ENCODE data around the gene AKIRIN2. TPM values are rescaled to one million over a fixed set of nuclear protein-coding genes. Genes with fewer than 3 reads are reported as not detected.

Gene AKIRIN2
- total RNA-seq, result 24.6 TPM
- 56.6 TPM for polyA plus RNA-seq
- long read RNA-seq, donor 1, result 0 reads
- long read RNA-seq, donor 2, result 0 reads
- long read RNA-seq, donor 3, transcript AKIRIN2-201 (5 exons, 1,662 nt), result major isoform, 13 of 13 reads
- long read RNA-seq, donor 3, partial matches to known transcripts, result 0 of 13 reads
- long read RNA-seq, donor 3, other reads (novel, unspliced or antisense), result 0 of 13 reads
- long read RNA-seq, donor 4, transcript AKIRIN2-201 (5 exons, 1,662 nt), result major isoform, 9 of 9 reads
- long read RNA-seq, donor 4, partial matches to known transcripts, result 0 of 9 reads
- long read RNA-seq, donor 4, other reads (novel, unspliced or antisense), result 0 of 9 reads
- long read RNA-seq, donor 5, transcript AKIRIN2-201 (5 exons, 1,662 nt), result major isoform, 29 of 46 reads
- long read RNA-seq, donor 5, partial matches to known transcripts, result 17 of 46 reads
- long read RNA-seq, donor 5, other reads (novel, unspliced or antisense), result 0 of 46 reads
- long read RNA-seq, donor 6, transcript AKIRIN2-201 (5 exons, 1,662 nt), result major isoform, 15 of 15 reads
- long read RNA-seq, donor 6, partial matches to known transcripts, result 0 of 15 reads
- long read RNA-seq, donor 6, other reads (novel, unspliced or antisense), result 0 of 15 reads
- long read RNA-seq, donor 7, transcript AKIRIN2-201 (5 exons, 1,662 nt), result major isoform, 15 of 15 reads
- long read RNA-seq, donor 7, partial matches to known transcripts, result 0 of 15 reads
- long read RNA-seq, donor 7, other reads (novel, unspliced or antisense), result 0 of 15 reads
- long read RNA-seq, donor 8, transcript AKIRIN2-201 (5 exons, 1,662 nt), result major isoform, 9 of 9 reads
- long read RNA-seq, donor 8, partial matches to known transcripts, result 0 of 9 reads
- long read RNA-seq, donor 8, other reads (novel, unspliced or antisense), result 0 of 9 reads
- long read RNA-seq, donor 9, transcript AKIRIN2-201 (5 exons, 1,662 nt), result major isoform, 14 of 14 reads
- long read RNA-seq, donor 9, partial matches to known transcripts, result 0 of 14 reads
- long read RNA-seq, donor 9, other reads (novel, unspliced or antisense), result 0 of 14 reads
- long read RNA-seq, donor 10, transcript AKIRIN2-201 (5 exons, 1,662 nt), result major isoform, 27 of 27 reads
- long read RNA-seq, donor 10, partial matches to known transcripts, result 0 of 27 reads
- long read RNA-seq, donor 10, other reads (novel, unspliced or antisense), result 0 of 27 reads

DNA sequence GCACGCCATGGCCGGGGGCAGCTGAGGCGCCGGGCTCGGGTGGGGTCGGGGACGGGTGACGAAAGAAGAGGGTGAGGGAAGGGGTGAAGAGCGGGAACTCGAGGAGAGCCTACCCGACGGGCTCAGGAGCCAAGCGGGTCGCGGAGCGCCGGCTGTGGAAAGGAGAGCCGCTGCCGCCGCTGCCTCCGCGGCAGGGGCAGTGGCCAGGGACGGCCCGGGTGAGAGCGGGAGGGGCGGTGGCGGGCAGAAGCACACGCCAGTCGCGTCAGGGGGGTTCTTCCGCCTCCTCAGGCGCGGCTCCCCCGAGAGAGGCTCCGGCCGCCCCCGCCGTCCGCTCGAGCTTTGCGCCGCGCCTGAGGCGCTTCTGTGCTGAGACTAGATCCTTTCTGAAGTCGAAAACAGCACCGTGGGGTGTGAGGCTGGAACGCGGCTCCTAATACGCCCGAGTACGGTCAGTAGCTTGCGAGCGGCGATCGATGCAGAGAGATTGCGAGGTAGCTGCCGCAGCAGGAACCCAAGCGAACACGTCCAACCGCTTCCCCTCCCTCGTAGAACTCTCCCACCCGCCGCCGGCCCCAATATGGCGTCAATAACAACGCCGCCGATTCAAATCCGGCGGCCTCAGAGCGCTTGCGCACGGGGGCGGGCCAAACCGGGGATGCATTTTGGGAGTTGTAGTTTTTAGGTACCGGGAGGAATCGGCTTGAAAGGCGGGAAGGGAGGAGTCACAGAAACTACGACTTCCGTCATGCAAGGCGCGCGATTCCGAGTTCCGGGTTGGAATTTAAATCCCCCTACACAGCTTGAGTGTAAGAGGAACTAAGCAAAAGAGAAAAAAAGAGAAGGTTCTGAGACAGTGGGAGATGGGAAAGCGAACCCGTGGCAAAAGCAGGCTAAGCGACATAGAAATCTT, at the start of gene AKIRIN2:
Gene AKIRIN2, minus strand, starts transcription at position 558 of the 913 bp plus-strand sequence. Its CDS starts 549 bp downstream, at position 9.
- WGBS, result under 1% methylated on average over 88 of the region's 88 CpGs

DNA sequence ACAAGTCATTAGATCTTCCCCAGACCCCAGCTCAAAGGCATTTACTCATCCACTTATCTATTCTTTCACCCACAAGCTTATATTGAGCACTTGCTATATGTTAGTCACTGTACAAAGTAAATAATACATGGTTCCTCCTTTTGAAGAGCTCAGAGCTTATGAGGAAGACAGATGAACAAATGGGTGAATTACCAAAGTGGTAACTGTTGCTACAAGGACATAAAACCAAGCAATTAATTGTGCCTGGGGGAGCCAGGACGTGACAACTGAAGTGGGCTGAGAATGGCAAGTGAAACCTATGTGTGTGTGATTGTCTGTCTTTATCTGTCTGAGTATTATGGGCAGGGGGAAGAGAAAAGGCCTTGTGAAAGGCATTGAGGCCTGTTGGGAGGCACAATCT, 45.6 kb upstream of the AKIRIN2 start:
- no peak for DNase-seq (ENCODE audit: low read depth in 6 of 9, low spot score in 9 of 9)
- no peaks in the 10 kb centered on the region for H3K27me3 ChIP-seq (ENCODE audit: control insufficient read depth in 2 of 2, insufficient read depth in 1 of 2, low read length in 1 of 2)
- no peaks in the 10 kb centered on the region for H3K36me3 ChIP-seq (ENCODE audit: control insufficient read depth in 2 of 2, insufficient read depth in 2 of 2, low read length in 1 of 2)
- no peak overlapping the region for H3K27ac ChIP-seq (ENCODE audit: low read depth in 1 of 2, low read length in 1 of 2)
- 78% methylated on average over 1 of the region's 1 CpG for WGBS
- no peak overlapping the region for H3K4me3 ChIP-seq (ENCODE audit: low read length in 2 of 2)
- H3K4me1 ChIP-seq (ENCODE audit: control insufficient read depth in 2 of 2, insufficient read depth in 2 of 2, low read length in 2 of 2), result no peaks in the 10 kb centered on the region
- H3K9me3 ChIP-seq (ENCODE audit: control insufficient read depth in 2 of 2, insufficient read depth in 1 of 2, low read length in 1 of 2), result peaks cover 0 to 5% of the 10 kb centered on the region in 2 donors

More for the DNA sequence above, at the start of gene AKIRIN2:
- Histone ChIP-seq H3K4me3 (ENCODE audit: low read length in 2 of 2) (peak within 1 kb of the TSS; percentile 78 to 97), H3K36me3 (ENCODE audit: control insufficient read depth in 2 of 2, insufficient read depth in 2 of 2, low read length in 1 of 2) (peaks cover 0 to 5% of the 10 kb centered on the region in 2 donors), H3K4me1 (ENCODE audit: control insufficient read depth in 2 of 2, insufficient read depth in 2 of 2, low read length in 2 of 2) (peaks cover 0 to 3% of the 10 kb centered on the region in 2 donors), H3K9me3 (ENCODE audit: control insufficient read depth in 2 of 2, insufficient read depth in 1 of 2, low read length in 1 of 2) (no peaks in the 10 kb centered on the region), H3K27ac (ENCODE audit: low read depth in 1 of 2, low read length in 1 of 2) (peak within 1 kb of the TSS; percentile 99 to 100), H3K27me3 (ENCODE audit: control insufficient read depth in 2 of 2, insufficient read depth in 1 of 2, low read length in 1 of 2) (no peaks in the 10 kb centered on the region)
- peak; percentile 94 to 99 (median 98) for DNase-seq (ENCODE audit: low read depth in 6 of 9, low spot score in 9 of 9)

DNA sequence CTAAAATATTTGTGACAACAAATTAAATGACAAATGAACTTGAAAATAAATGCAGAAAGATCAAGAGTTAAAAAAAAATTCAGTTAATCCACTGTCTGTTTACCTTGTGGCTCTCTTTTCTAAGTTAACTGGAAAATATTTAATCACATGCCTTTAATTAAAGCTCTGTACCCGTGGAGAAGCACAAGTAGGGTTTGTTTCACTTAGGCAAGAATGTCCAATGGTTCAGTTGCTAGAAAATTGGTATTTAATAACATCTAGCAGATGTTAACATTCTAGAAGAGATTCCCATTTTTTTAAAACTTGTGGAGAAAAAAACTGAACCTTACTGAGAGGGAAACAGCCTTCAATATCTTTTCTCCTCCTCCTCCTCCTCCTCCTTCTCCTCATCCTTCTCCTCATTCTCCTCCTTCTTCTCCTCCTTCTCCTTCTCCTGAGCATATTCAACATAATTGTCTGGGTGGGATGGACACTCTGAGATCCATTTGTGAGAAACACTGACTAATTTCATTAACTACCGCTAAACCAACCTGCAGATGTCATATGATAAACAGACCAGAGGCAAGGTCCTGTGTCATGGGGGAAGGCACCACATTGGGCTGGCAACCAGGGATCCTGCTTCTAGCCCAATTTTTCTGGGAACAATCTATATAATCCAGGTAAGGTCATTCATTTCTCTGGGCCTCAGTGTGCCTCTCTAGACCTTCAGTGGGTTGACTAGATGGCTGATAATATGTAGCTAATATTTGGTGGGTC, 44.1 kb upstream of the AKIRIN2 start:
- peaks cover 0 to 5% of the 10 kb centered on the region in 2 donors for H3K9me3 ChIP-seq (ENCODE audit: control insufficient read depth in 2 of 2, insufficient read depth in 1 of 2, low read length in 1 of 2)
- peaks cover 0 to 7% of the 10 kb centered on the region in 2 donors for H3K4me1 ChIP-seq (ENCODE audit: control insufficient read depth in 2 of 2, insufficient read depth in 2 of 2, low read length in 2 of 2)
- H3K27me3 ChIP-seq (ENCODE audit: control insufficient read depth in 2 of 2, insufficient read depth in 1 of 2, low read length in 1 of 2), result no peaks in the 10 kb centered on the region
- H3K36me3 ChIP-seq (ENCODE audit: control insufficient read depth in 2 of 2, insufficient read depth in 2 of 2, low read length in 1 of 2), result no peaks in the 10 kb centered on the region
- H3K4me3 ChIP-seq (ENCODE audit: low read length in 2 of 2), result no peak overlapping the region
- WGBS, result 90% methylated on average over 2 of the region's 2 CpGs
- no peak for DNase-seq (ENCODE audit: low read depth in 6 of 9, low spot score in 9 of 9)
- no peak overlapping the region for H3K27ac ChIP-seq (ENCODE audit: low read depth in 1 of 2, low read length in 1 of 2)

DNA sequence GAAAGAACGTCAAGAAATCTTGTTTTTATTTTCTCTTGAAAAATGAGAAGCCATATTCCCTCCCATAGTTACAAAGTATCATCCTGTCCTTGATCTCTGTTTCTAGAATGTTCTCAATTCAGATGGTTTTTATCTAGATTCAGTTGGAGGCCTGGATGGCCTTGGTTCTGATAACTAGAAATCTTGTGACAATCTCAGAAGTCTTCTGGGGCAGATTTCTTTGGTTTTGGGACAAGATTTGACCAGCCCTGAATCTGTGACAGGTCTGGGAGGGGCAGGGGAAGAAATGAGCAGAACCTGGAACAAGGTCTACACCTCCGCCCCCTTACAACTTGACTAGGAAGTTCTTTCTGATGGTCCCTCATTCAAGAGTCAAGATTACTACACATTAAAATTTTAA, 41.4 kb upstream of the AKIRIN2 start:
- no peak for DNase-seq (ENCODE audit: low read depth in 6 of 9, low spot score in 9 of 9)
- H3K36me3 ChIP-seq (ENCODE audit: control insufficient read depth in 2 of 2, insufficient read depth in 2 of 2, low read length in 1 of 2), result no peaks in the 10 kb centered on the region
- no peak overlapping the region for H3K27ac ChIP-seq (ENCODE audit: low read depth in 1 of 2, low read length in 1 of 2)
- no peak overlapping the region for H3K4me3 ChIP-seq (ENCODE audit: low read length in 2 of 2)
- 98% methylated on average over 2 of the region's 2 CpGs for WGBS
- H3K4me1 ChIP-seq (ENCODE audit: control insufficient read depth in 2 of 2, insufficient read depth in 2 of 2, low read length in 2 of 2), result peaks cover 0 to 7% of the 10 kb centered on the region in 2 donors
- no peaks in the 10 kb centered on the region for H3K27me3 ChIP-seq (ENCODE audit: control insufficient read depth in 2 of 2, insufficient read depth in 1 of 2, low read length in 1 of 2)
- H3K9me3 ChIP-seq (ENCODE audit: control insufficient read depth in 2 of 2, insufficient read depth in 1 of 2, low read length in 1 of 2), result no peaks in the 10 kb centered on the region

DNA sequence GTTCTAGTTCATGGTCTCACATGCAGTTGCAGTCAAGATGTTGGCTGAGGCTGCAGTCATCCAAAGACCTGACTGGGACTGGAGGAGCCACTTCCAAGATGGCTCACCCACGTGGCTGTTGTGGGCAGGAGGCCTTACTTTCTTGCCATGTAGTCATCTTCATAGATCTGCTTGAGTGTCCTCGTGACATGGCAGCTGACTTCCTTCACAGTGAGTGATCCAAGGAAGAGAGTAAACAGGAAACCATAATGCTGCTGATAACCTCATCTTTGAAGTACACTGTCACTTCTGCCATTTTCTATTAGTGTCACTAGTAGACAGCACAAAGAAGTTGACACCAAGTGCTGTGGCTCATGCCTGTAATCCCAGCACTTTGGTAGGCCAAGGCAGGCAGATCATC, 40.1 kb upstream of the AKIRIN2 start:
- no peaks in the 10 kb centered on the region for H3K27me3 ChIP-seq (ENCODE audit: control insufficient read depth in 2 of 2, insufficient read depth in 1 of 2, low read length in 1 of 2)
- no peak overlapping the region for H3K4me3 ChIP-seq (ENCODE audit: low read length in 2 of 2)
- 55% methylated on average over 2 of the region's 2 CpGs for WGBS
- peaks cover 0 to 7% of the 10 kb centered on the region in 2 donors for H3K4me1 ChIP-seq (ENCODE audit: control insufficient read depth in 2 of 2, insufficient read depth in 2 of 2, low read length in 2 of 2)
- no peak overlapping the region for H3K27ac ChIP-seq (ENCODE audit: low read depth in 1 of 2, low read length in 1 of 2)
- peak in 1 of 9 donors; percentile 55 for DNase-seq (ENCODE audit: low read depth in 6 of 9, low spot score in 9 of 9)
- no peaks in the 10 kb centered on the region for H3K9me3 ChIP-seq (ENCODE audit: control insufficient read depth in 2 of 2, insufficient read depth in 1 of 2, low read length in 1 of 2)
- H3K36me3 ChIP-seq (ENCODE audit: control insufficient read depth in 2 of 2, insufficient read depth in 2 of 2, low read length in 1 of 2), result no peaks in the 10 kb centered on the region

DNA sequence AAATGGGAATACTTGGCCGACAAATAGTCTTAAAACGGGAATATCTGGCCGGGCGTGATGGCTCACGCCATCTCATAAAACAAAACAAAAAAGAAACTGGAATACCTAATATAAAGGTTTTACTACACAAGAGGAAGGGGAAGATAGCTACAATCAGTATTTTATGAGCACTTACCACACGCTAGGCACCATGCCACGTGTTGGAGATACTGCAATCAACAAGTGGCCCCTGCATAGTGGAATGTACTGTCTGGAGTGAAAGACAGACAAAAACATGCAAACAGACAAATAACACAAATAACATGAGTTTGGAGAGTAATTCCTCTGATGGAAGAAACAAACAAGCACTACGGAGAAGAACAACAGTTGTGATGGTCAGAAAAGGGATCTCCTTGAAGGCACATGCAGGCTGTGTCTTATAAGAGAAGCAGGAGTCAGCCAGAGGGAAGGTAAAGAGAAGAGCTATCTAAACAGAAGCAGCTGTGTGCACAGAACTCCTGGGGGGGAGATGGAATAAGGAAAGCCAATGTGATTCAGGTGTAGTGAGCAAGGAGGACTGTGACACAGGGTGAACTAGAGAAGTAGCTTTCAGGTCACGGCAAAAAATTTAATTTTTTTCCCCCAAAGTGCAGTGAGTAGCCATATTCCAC, 39.1 kb upstream of the AKIRIN2 start:
- H3K4me3 ChIP-seq (ENCODE audit: low read length in 2 of 2), result no peak overlapping the region
- no peaks in the 10 kb centered on the region for H3K27me3 ChIP-seq (ENCODE audit: control insufficient read depth in 2 of 2, insufficient read depth in 1 of 2, low read length in 1 of 2)
- no peak overlapping the region for H3K27ac ChIP-seq (ENCODE audit: low read depth in 1 of 2, low read length in 1 of 2)
- 98% methylated on average over 9 of the region's 9 CpGs for WGBS
- no peak for DNase-seq (ENCODE audit: low read depth in 6 of 9, low spot score in 9 of 9)
- H3K4me1 ChIP-seq (ENCODE audit: control insufficient read depth in 2 of 2, insufficient read depth in 2 of 2, low read length in 2 of 2), result peaks cover 0 to 7% of the 10 kb centered on the region in 2 donors
- H3K36me3 ChIP-seq (ENCODE audit: control insufficient read depth in 2 of 2, insufficient read depth in 2 of 2, low read length in 1 of 2), result no peaks in the 10 kb centered on the region
- no peaks in the 10 kb centered on the region for H3K9me3 ChIP-seq (ENCODE audit: control insufficient read depth in 2 of 2, insufficient read depth in 1 of 2, low read length in 1 of 2)

DNA sequence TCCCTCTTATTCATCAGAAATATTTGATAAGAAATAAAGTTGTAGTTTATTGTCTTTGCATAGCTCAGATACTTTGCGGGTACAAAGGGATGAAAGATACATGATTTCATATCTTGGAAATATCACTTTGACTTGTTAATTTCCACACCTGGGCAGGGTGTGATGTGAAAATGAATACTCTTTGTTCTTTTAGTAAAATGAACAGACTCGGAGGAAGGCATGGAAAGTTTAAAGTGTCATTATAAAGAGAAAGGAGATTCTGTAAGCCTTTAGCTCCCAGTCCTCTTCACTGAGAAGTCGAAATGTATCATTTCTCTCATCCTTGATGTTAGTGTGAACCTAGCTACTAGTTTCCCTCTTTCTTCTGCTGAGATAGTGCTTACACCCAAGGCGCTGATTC, 36.7 kb upstream of the AKIRIN2 start:
- Histone ChIP-seq H3K36me3 (ENCODE audit: control insufficient read depth in 2 of 2, insufficient read depth in 2 of 2, low read length in 1 of 2) (no peaks in the 10 kb centered on the region), H3K4me3 (ENCODE audit: low read length in 2 of 2) (no peak overlapping the region), H3K27me3 (ENCODE audit: control insufficient read depth in 2 of 2, insufficient read depth in 1 of 2, low read length in 1 of 2) (no peaks in the 10 kb centered on the region), H3K4me1 (ENCODE audit: control insufficient read depth in 2 of 2, insufficient read depth in 2 of 2, low read length in 2 of 2) (peaks cover 0 to 7% of the 10 kb centered on the region in 2 donors), H3K9me3 (ENCODE audit: control insufficient read depth in 2 of 2, insufficient read depth in 1 of 2, low read length in 1 of 2) (peaks cover 0 to 3% of the 10 kb centered on the region in 2 donors), H3K27ac (ENCODE audit: low read depth in 1 of 2, low read length in 1 of 2) (no peak overlapping the region)
- WGBS, result 93% methylated on average over 4 of the region's 4 CpGs
- no peak for DNase-seq (ENCODE audit: low read depth in 6 of 9, low spot score in 9 of 9)
